Activated CD4-positive, alpha-beta T cell treated with anti-CD3 and anti-CD28 coated beads, Interleukin-2, amount 50 U/mL, for 1 hour (primary cell): ENCODE data around the gene SNRPF.

Experiments used
- DNase-seq: peaks from one replicate; pipeline ENCODE4 v3.0.0-alpha.2; 2020

The SNRPF gene

GRCh38 chr12:95859947-95860850 lies 1.4 kb downstream of the SNRPF start:
- DNase-seq, result no peak

- no peak for DNase-seq
Observed at GRCh38 chr12:95862038-95862437, 3.3 kb downstream of the SNRPF start.

GRCh38 chr12:95863337-95863736 lies 4.6 kb downstream of the SNRPF start:
- no peak for DNase-seq

- no peak for DNase-seq
Observed at GRCh38 chr12:95870897-95871296, 12.1 kb downstream of the SNRPF start.

GRCh38 chr12:95874452-95874851 lies 15.7 kb downstream of the SNRPF start:
- DNase-seq, result no peak

GRCh38 chr12:95877622-95878021 lies 18.9 kb downstream of the SNRPF start:
- no peak for DNase-seq

- no peak for DNase-seq
Observed at GRCh38 chr12:95880895-95881294, 22.1 kb downstream of the SNRPF start.

- no peak for DNase-seq
Observed at GRCh38 chr12:95881331-95881955, 22.7 kb downstream of the SNRPF start.

GRCh38 chr12:95882080-95882479 lies 23.3 kb downstream of the SNRPF start:
- no peak for DNase-seq

- no peak for DNase-seq
Observed at GRCh38 chr12:95882873-95883272, 24.1 kb downstream of the SNRPF start.

- DNase-seq, result no peak
Observed at GRCh38 chr12:95884998-95885397, 26.2 kb downstream of the SNRPF start.

GRCh38 chr12:95887311-95887710 lies 28.6 kb downstream of the SNRPF start:
- DNase-seq, result no peak

GRCh38 chr12:95890958-95891357 lies 32.2 kb downstream of the SNRPF start:
- no peak for DNase-seq

GRCh38 chr12:95896846-95897245 lies 38.1 kb downstream of the SNRPF start:
- DNase-seq, result no peak

- no peak for DNase-seq
Observed at GRCh38 chr12:95898081-95898480, 39.3 kb downstream of the SNRPF start.

- DNase-seq, result no peak
Observed at GRCh38 chr12:95908573-95908972, 49.8 kb downstream of the SNRPF start.

GRCh38 chr12:95909871-95910270 lies 51.1 kb downstream of the SNRPF start:
- no peak for DNase-seq
